A673 (cell line): ENCODE results near the gene SPATS2L.

Source experiments
- CTCF ChIP-seq: fragments of 300-800, 200-600 bp; sonication (generic); conservative IDR thresholded peaks from 2 replicates; pipeline ENCODE4 v1.5.1; 2017; ENCODE audit warnings: low read depth, mild to moderate bottlenecking, antibody characterized with exemption, low read length, moderate library complexity, mixed read lengths
- EZH2 ChIP-seq: fragments of 200-600 bp; sonication (generic); IDR thresholded peaks from 2 replicates; pipeline ENCODE4 v1.6.1; 2017; ENCODE audit warnings: borderline replicate concordance, low read depth, mild to moderate bottlenecking, mixed read lengths, antibody characterized with exemption, low read length; ENCODE audit not compliant: poor library complexity, severe bottlenecking

- TF ChIP-seq CTCF (no peak), EZH2 (no peak)
These were observed 1.4 kb downstream of the SPATS2L start for GRCh38 chr2:200307724-200308545.
